Liver (tissue), 9 donors: ENCODE data around the gene SLC11A2. TPM values are rescaled to one million over a fixed set of nuclear protein-coding genes. Genes with fewer than 3 reads are reported as not detected.

Experiments
- DNase-seq: peaks from one replicate; pipeline ENCODE4 v3.0.0-alpha.2; 2017; ENCODE audit warnings: low spot score
- H3K27ac ChIP-seq, 2 donors: one replicate each; pipeline ENCODE4 v1.7.0; 2013; ENCODE audit warnings: inconsistent platforms in 2 of 2, low read length in 2 of 2, control low read depth in 1 of 2, low read depth in 1 of 2, mild to moderate bottlenecking in 1 of 2
- H3K27me3 ChIP-seq, 4 donors: one replicate each; pipeline versions ENCODE4 v1.6.1 to v1.7.0; 2013; ENCODE audit warnings: low read length in 3 of 4, inconsistent platforms in 1 of 4, mild to moderate bottlenecking in 1 of 4, moderate library complexity in 1 of 4; ENCODE audit not compliant: control insufficient read depth in 4 of 4, insufficient read depth in 4 of 4
- H3K36me3 ChIP-seq, 4 donors: one replicate each; pipeline versions ENCODE4 v1.6.1 to v1.7.0; 2013; ENCODE audit warnings: low read length in 3 of 4, mild to moderate bottlenecking in 3 of 4, low read depth in 1 of 4, moderate library complexity in 1 of 4; ENCODE audit not compliant: control insufficient read depth in 4 of 4, insufficient read depth in 3 of 4
- H3K4me1 ChIP-seq, 4 donors: one replicate each; pipeline versions ENCODE4 v1.6.1 to v1.7.0; 2013; ENCODE audit warnings: low read length in 3 of 4, mild to moderate bottlenecking in 3 of 4, moderate library complexity in 1 of 4; ENCODE audit not compliant: control insufficient read depth in 4 of 4, insufficient read depth in 4 of 4
- H3K4me3 ChIP-seq, 3 donors: one replicate each; pipeline versions ENCODE4 v1.6.1 to v1.7.0; 2013; ENCODE audit warnings: low read length in 3 of 3, control low read depth in 1 of 3, low read depth in 1 of 3, mild to moderate bottlenecking in 1 of 3
- H3K9ac ChIP-seq, 2 donors: one replicate each; pipeline ENCODE4 v1.7.0; 2013; ENCODE audit warnings: low read length in 2 of 2, mild to moderate bottlenecking in 2 of 2, moderate library complexity in 2 of 2, control low read depth in 1 of 2, low read depth in 1 of 2
- H3K9me3 ChIP-seq, 4 donors: one replicate each; pipeline versions ENCODE4 v1.6.1 to v1.7.0; 2013; ENCODE audit warnings: low read length in 3 of 4; ENCODE audit not compliant: control insufficient read depth in 4 of 4
- ATF3 ChIP-seq: IDR thresholded peaks from 2 replicates; pipeline ENCODE4 v1.6.1; 2016; ENCODE audit warnings: antibody characterized with exemption
- EGR1 ChIP-seq, 2 donors: IDR thresholded peaks; 2 replicates each; pipeline ENCODE4 v1.6.1; 2016 to 2018; ENCODE audit warnings: antibody characterized with exemption in 2 of 2, low read depth in 2 of 2
- FOXA1 ChIP-seq: IDR thresholded peaks from 2 replicates; pipeline ENCODE4 v1.6.1; 2016; ENCODE audit warnings: antibody characterized with exemption
- FOXA2 ChIP-seq: IDR thresholded peaks from 2 replicates; pipeline ENCODE4 v1.6.1; 2016; ENCODE audit warnings: antibody characterized with exemption
- GABPA ChIP-seq, 2 donors: IDR thresholded peaks in 1 of 2; conservative IDR thresholded peaks in 1 of 2; 2 replicates each; pipeline ENCODE4 v1.6.1; 2016; ENCODE audit warnings: antibody characterized with exemption in 2 of 2, mild to moderate bottlenecking in 1 of 2, moderate library complexity in 1 of 2
- HNF4A ChIP-seq, 2 donors: conservative IDR thresholded peaks; 2 replicates each; pipeline ENCODE4 v1.6.1; 2016; ENCODE audit warnings: antibody characterized with exemption in 2 of 2, mild to moderate bottlenecking in 2 of 2
- HNF4G ChIP-seq: IDR thresholded peaks from 2 replicates; pipeline ENCODE4 v1.6.1; 2016; ENCODE audit warnings: antibody characterized with exemption
- JUND ChIP-seq, 2 donors: IDR thresholded peaks; 2 replicates each; pipeline ENCODE4 v1.6.1; 2016; ENCODE audit warnings: antibody characterized with exemption in 2 of 2
- MAX ChIP-seq: IDR thresholded peaks from 2 replicates; pipeline ENCODE4 v1.6.1; 2016; ENCODE audit warnings: antibody characterized with exemption
- NR2F2 ChIP-seq: IDR thresholded peaks from 2 replicates; pipeline ENCODE4 v1.6.1; 2016; ENCODE audit warnings: antibody characterized with exemption
- RAD21 ChIP-seq, 2 donors: IDR thresholded peaks; 2 replicates each; pipeline ENCODE4 v1.6.1; 2016; ENCODE audit warnings: antibody characterized with exemption in 2 of 2, mild to moderate bottlenecking in 2 of 2
- REST ChIP-seq: IDR thresholded peaks from 2 replicates; pipeline ENCODE4 v1.6.1; 2016; ENCODE audit warnings: antibody characterized with exemption, mild to moderate bottlenecking
- RXRA ChIP-seq, 2 donors: IDR thresholded peaks; 2 replicates each; pipeline ENCODE4 v1.6.1; 2017 to 2018; ENCODE audit warnings: antibody characterized with exemption in 2 of 2, mild to moderate bottlenecking in 1 of 2
- SP1 ChIP-seq: IDR thresholded peaks from 2 replicates; pipeline ENCODE4 v1.6.1; 2018; ENCODE audit warnings: antibody characterized with exemption, mild to moderate bottlenecking
- TAF1 ChIP-seq: conservative IDR thresholded peaks from 2 replicates; pipeline ENCODE4 v1.6.1; 2016; ENCODE audit warnings: antibody characterized with exemption, mild to moderate bottlenecking
- YY1 ChIP-seq: IDR thresholded peaks from 2 replicates; pipeline ENCODE4 v1.6.1; 2016; ENCODE audit warnings: antibody characterized with exemption, mild to moderate bottlenecking
- WGBS: extraction: QIAGEN DNeasy Blood & Tissue Kit; methylation state at CpG from one replicate; pipeline ENCODE4 v1.1.7; 2013; 5-methylcytosine and 5-hydroxymethylcytosine counted together
- polyA plus RNA-seq, 2 donors: library from polyadenylated mRNA; stranded (reverse) in 1 of 2; unstranded in 1 of 2; fragments of 200-250 nt in 1 of 2; fragments of >200 nt in 1 of 2; fragmentation: Nextera tagmentation in 1 of 2; extraction: Ambion mirVana in 1 of 2; gene quantifications; one replicate each; pipeline versions ENCODE4 v1.2.1 to v1.2.3, GENCODE V29; 2013 to 2015
- total RNA-seq, 2 donors: library from RNA; depleted of rRNA; stranded (reverse); fragments of >200 nt; gene quantifications; one replicate each; pipeline ENCODE4 v1.2.3, GENCODE V29; 2014
- TF ChIP-seq, protein P1 (sequence below): IDR thresholded peaks from 2 replicates; pipeline ENCODE4 v1.6.1; 2016; ENCODE audit warnings: antibody characterized with exemption
- donor health status: healthy.
- donor health status: healthy.
- donor health status: healthy.
- donor health status: healthy.
- donor health status: healthy.

Gene SLC11A2
- total and polyA plus RNA-seq, 4 donors: 15.2 to 108 (median 52.2) TPM

- peak; percentile 88 for TF ChIP-seq YY1
- TF ChIP-seq FOXA2: peak; percentile 88
- TF ChIP-seq SP1: peak; percentile 82
- TF ChIP-seq EGR1 (IDR thresholded peaks at IDR 0.05; ENCODE audit: low read depth in 2 of 2): no peak
- peak; percentile 76 to 79 for TF ChIP-seq RXRA (IDR thresholded peaks at IDR 0.05)
- peak; percentile 22 to 48 for TF ChIP-seq JUND (IDR thresholded peaks at IDR 0.05)
- TF ChIP-seq HNF4A (conservative IDR thresholded peaks at IDR 0.05): peak; percentile 88 to 90
- no peak for TF ChIP-seq TAF1
- no peak for TF ChIP-seq NR2F2
- TF ChIP-seq RAD21 (IDR thresholded peaks at IDR 0.05): peak in 1 of 2 donors; percentile 48
- TF ChIP-seq HNF4G: peak; percentile 46
- TF ChIP-seq MAX: no peak
- peak; percentile 37 for TF ChIP-seq REST
- TF ChIP-seq, protein P1, sequence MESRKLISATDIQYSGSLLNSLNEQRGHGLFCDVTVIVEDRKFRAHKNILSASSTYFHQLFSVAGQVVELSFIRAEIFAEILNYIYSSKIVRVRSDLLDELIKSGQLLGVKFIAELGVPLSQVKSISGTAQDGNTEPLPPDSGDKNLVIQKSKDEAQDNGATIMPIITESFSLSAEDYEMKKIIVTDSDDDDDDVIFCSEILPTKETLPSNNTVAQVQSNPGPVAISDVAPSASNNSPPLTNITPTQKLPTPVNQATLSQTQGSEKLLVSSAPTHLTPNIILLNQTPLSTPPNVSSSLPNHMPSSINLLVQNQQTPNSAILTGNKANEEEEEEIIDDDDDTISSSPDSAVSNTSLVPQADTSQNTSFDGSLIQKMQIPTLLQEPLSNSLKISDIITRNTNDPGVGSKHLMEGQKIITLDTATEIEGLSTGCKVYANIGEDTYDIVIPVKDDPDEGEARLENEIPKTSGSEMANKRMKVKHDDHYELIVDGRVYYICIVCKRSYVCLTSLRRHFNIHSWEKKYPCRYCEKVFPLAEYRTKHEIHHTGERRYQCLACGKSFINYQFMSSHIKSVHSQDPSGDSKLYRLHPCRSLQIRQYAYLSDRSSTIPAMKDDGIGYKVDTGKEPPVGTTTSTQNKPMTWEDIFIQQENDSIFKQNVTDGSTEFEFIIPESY: no peak
- TF ChIP-seq FOXA1: peak; percentile 84
- Histone ChIP-seq H3K27me3 (no peaks in the 10 kb centered on the region), H3K27ac (peak overlapping the region; percentile 69 to 75), H3K9ac (peak overlapping the region; percentile 6 to 10), H3K4me3 (no peak overlapping the region), H3K9me3 (peaks cover 0 to 3% (median 0%) of the 10 kb centered on the region in 4 donors), H3K36me3 (peaks cover 0 to 5% (median 3%) of the 10 kb centered on the region in 4 donors), H3K4me1 (peaks cover 14 to 64% (median 51%) of the 10 kb centered on the region in 4 donors)
- whole genome bisulfite sequencing: 36% methylated on average over 6 of the region's 6 CpGs
- no peak for DNase-seq
Observed at GRCh38 chr12:50934981-50935807, 91.0 kb downstream of the SLC11A2 start.

- Histone ChIP-seq H3K27me3 (no peaks in the 10 kb centered on the region), H3K4me3 (no peak overlapping the region), H3K4me1 (peaks cover 17 to 65% (median 55%) of the 10 kb centered on the region in 4 donors), H3K27ac (peak overlapping the region; percentile 69 to 75), H3K9me3 (peaks cover 0 to 3% (median 0%) of the 10 kb centered on the region in 4 donors), H3K9ac (peak overlapping the region in 1 of 2 donors; percentile 10), H3K36me3 (peaks cover 0 to 6% (median 4%) of the 10 kb centered on the region in 4 donors)
- DNase-seq: no peak
- WGBS: 41% methylated on average over 3 of the region's 3 CpGs
- TF ChIP-seq RAD21 (IDR thresholded peaks at IDR 0.05) (no peak), RXRA (IDR thresholded peaks at IDR 0.05) (no peak), GABPA (IDR thresholded peaks at IDR 0.05 in 1 of 2, conservative IDR thresholded peaks at IDR 0.05 in 1 of 2) (no peak), JUND (IDR thresholded peaks at IDR 0.05) (no peak), REST (no peak), MAX (no peak), EGR1 (IDR thresholded peaks at IDR 0.05; ENCODE audit: low read depth in 2 of 2) (no peak), ATF3 (no peak), TAF1 (no peak), FOXA2 (no peak)
- TF ChIP-seq, protein P1: no peak
Observed at GRCh38 chr12:50934371-50934851, 91.8 kb downstream of the SLC11A2 start.
